Kidney tubule cell (primary cell): Measurements from ENCODE around the gene OR10A4.
A peak's percentile ranks its signal among the peaks of the same experiment; 100 is the strongest.
"Not testable (repeated sequence)": the region's sequence is repeated elsewhere in the genome, so short reads cannot be mapped to it uniquely, and the experiment has no call there.

ENCODE experiments used
- DNase-seq: peaks from one replicate; pipeline ENCODE4 v3.0.0-alpha.2; 2018; ENCODE audit warnings: low spot score

The OR10A4 gene

GRCh38 chr11:6898911-6899310 lies 22.5 kb downstream of the OR10A4 start:
- DNase-seq = no peak

GRCh38 chr11:6900327-6900999 lies 24.0 kb downstream of the OR10A4 start:
- DNase-seq = no peak

GRCh38 chr11:6904804-6905203 lies 28.4 kb downstream of the OR10A4 start:
- DNase-seq = not testable (repeated sequence)

GRCh38 chr11:6911378-6911777 lies 35.0 kb downstream of the OR10A4 start:
- no peak for DNase-seq

GRCh38 chr11:6911948-6912347 lies 35.5 kb downstream of the OR10A4 start:
- DNase-seq = peak; percentile 6

- DNase-seq = no peak
Measured at GRCh38 chr11:6919698-6920097, 43.3 kb downstream of the OR10A4 start.

- no peak for DNase-seq
Measured at GRCh38 chr11:6920702-6921101, 44.3 kb downstream of the OR10A4 start, which contains the start of gene OR2D3. Gene OR2D3, plus strand, starts transcription at chr11:6921002. Its CDS starts 0 bp downstream, at chr11:6921002.

GRCh38 chr11:6925007-6925577 lies 48.7 kb downstream of the OR10A4 start:
- no peak for DNase-seq

- peak; percentile 65 for DNase-seq
Measured at GRCh38 chr11:6925636-6926207, 49.3 kb downstream of the OR10A4 start.

- peak; percentile 88 for DNase-seq
Measured at GRCh38 chr11:6926208-6927029, 50.0 kb downstream of the OR10A4 start, which contains the start of gene ZNF215. Gene ZNF215, plus strand, starts transcription at chr11:6926426. Its CDS starts 5,847 bp downstream, at chr11:6932273.

GRCh38 chr11:6927030-6927617 lies 50.7 kb downstream of the OR10A4 start:
- DNase-seq = no peak
